K562 (cell line): Measurements from ENCODE around the gene HSPA5. TPM values are rescaled to one million over a fixed set of nuclear protein-coding genes. Genes with fewer than 3 reads are reported as not detected.

Experiments
- E2F6 ChIP-seq, 2 experiments: IDR thresholded peaks; 2 replicates each; pipeline ENCODE4 v1.6.1; 2011; ENCODE audit warnings: borderline replicate concordance in 1 of 2, control low read depth in 1 of 2, low read depth in 1 of 2, low read length in 1 of 2, mild to moderate bottlenecking in 1 of 2, mixed read lengths in 1 of 2, moderate library complexity in 1 of 2; ENCODE audit not compliant: insufficient read depth in 1 of 2, insufficient read length in 1 of 2, poor library complexity in 1 of 2, severe bottlenecking in 1 of 2; ENCODE audit errors: extremely low read depth in 1 of 2
- FOXO4 ChIP-seq: fragments of 450-650 bp; formaldehyde crosslinking; IDR thresholded peaks from 2 replicates; pipeline ENCODE4 v1.4.0; 2020; ENCODE audit warnings: mild to moderate bottlenecking, moderate library complexity
- HMBOX1 ChIP-seq: sonication (generic); IDR thresholded peaks from 2 replicates; pipeline ENCODE4 v1.6.1; 2016
- MGA ChIP-seq: fragments of 450-650 bp; IDR thresholded peaks from 2 replicates; pipeline ENCODE4 v1.6.1; 2016; ENCODE audit warnings: mild to moderate bottlenecking, moderate library complexity
- PCBP2 ChIP-seq: fragments of 200-400 bp; formaldehyde crosslinking; IDR thresholded peaks from 2 replicates; pipeline ENCODE4 v1.6.1; 2018; ENCODE audit warnings: low read length, low read depth, mild to moderate bottlenecking, moderate library complexity; ENCODE audit not compliant: poor library complexity, severe bottlenecking
- RAD21 ChIP-seq, 2 experiments: fragments of 250-450 bp in 1 of 2; fragments of 450-650 bp in 1 of 2; sonication (Bioruptor Pico) in 1 of 2; formaldehyde crosslinking in 1 of 2; IDR thresholded peaks in 1 of 2; conservative IDR thresholded peaks in 1 of 2; 2 replicates each; pipeline versions ENCODE4 v1.4.0 to v1.8.0; 2020 to 2022; ENCODE audit warnings: mild to moderate bottlenecking in 2 of 2, moderate library complexity in 1 of 2
- ZFP36 ChIP-seq: fragments of 150-350 bp; IDR thresholded peaks from 2 replicates; pipeline ENCODE4 v1.6.1; 2018; ENCODE audit warnings: low read length, low read depth; ENCODE audit not compliant: partially characterized antibody
- ZNF354B ChIP-seq: fragments of 250-450 bp; sonication (Bioruptor Pico); IDR thresholded peaks from 2 replicates; pipeline ENCODE4 v1.4.0; 2020
- ZNF740 ChIP-seq, 3 experiments: fragments of 200-800 bp in 1 of 3; sonication (Bioruptor generic) in 1 of 3; sonication (generic) in 1 of 3; formaldehyde crosslinking in 1 of 3; IDR thresholded peaks; 2 replicates each; pipeline versions ENCODE4 v1.6.1 to v1.8.0; 2016 to 2022; ENCODE audit warnings: mild to moderate bottlenecking in 2 of 3, missing compliant biosample characterization in 2 of 3, missing genetic modification characterization in 2 of 3, missing genetic modification reagents in 1 of 3
- polyA plus RNA-seq, 8 experiments: library from polyadenylated mRNA; depleted of rRNA in 4 of 8; stranded (reverse) in 5 of 8; unstranded in 3 of 8; fragments of >200 nt; fragmentation: Nextera tagmentation in 2 of 8; fragmentation: Illumina TruSeq in 1 of 8; extraction: Ambion mirVana in 2 of 8; extraction: Trizol in 1 of 8; gene quantifications; 2 replicates each; pipeline versions ENCODE4 v1.2.1 to v1.2.3, GENCODE V29; 2011 to 2014; ENCODE audit warnings: inconsistent platforms in 1 of 8, missing spikeins in 1 of 8
- total RNA-seq, 7 experiments: library from RNA; depleted of rRNA in 6 of 7; stranded (reverse); fragments of >200 nt in 6 of 7; fragmentation: Illumina TruSeq in 2 of 7; extraction: Trizol in 2 of 7; gene quantifications; 2 replicates each; pipeline versions ENCODE4 v1.2.1 to v1.2.3, GENCODE V29; 2011 to 2021; ENCODE audit warnings: low replicate concordance in 1 of 7

Gene HSPA5
- total and polyA plus RNA-seq, 9 of the 15 experiments (the other 6 are each of a cell fraction or from before 2014, with no cell fraction given): 48.0 to 265 (median 113) TPM

GRCh38 chr9:125190361-125190801, 50.8 kb downstream of the HSPA5 start (continued):
- TF ChIP-seq FOXO4 (CRISPR knock-in tag) (no peak), ZFP36 (no peak), E2F6 (IDR thresholded peaks at IDR 0.05; ENCODE audit: borderline replicate concordance in 1 of 2, extremely low read depth in 1 of 2, insufficient read depth in 1 of 2, insufficient read length in 1 of 2, low read depth in 1 of 2, low read length in 1 of 2, poor library complexity in 1 of 2, severe bottlenecking in 1 of 2) (peak in 1 of 2 experiments; percentile 58), PCBP2 (no peak), RAD21 (CRISPR knock-in tag; conservative IDR thresholded peaks at IDR 0.05 in 1 of 2, IDR thresholded peaks at IDR 0.05 in 1 of 2) (no peak), HMBOX1 (no peak), MGA (peak; percentile 96), ZNF740 (CRISPR knock-in tag; IDR thresholded peaks at IDR 0.05) (0 out of 2 replicates have a peak, but pooled peaks have one; percentile 14), ZNF740 (tag; IDR thresholded peaks at IDR 0.05) (no peak; a peak in 1 of 4 replicates), ZNF354B (no peak)
